Measurements from ENCODE around the gene SHKBP1. TPM values are rescaled to one million over a fixed set of nuclear protein-coding genes. Genes with fewer than 3 reads are reported as not detected.

SHKBP1 gene
- total RNA-seq, 1 experiment from 2014 or later = 92.9 TPM

- H4K5ac ChIP-seq (ENCODE audit: insufficient read length, low read depth, low read length) = no peak overlapping the region
- no peak overlapping the region for H2BK12ac ChIP-seq (ENCODE audit: insufficient read length, low read depth, low read length)
- H3K18ac ChIP-seq (ENCODE audit: insufficient read length, low read depth, low read length) = no peak overlapping the region
- H3K56ac ChIP-seq (ENCODE audit: insufficient read length, low read depth, low read length) = no peak overlapping the region
- H3K23ac ChIP-seq (ENCODE audit: insufficient read length, low read depth, low read length) = no peak overlapping the region
- no peak overlapping the region for H3K4me2 ChIP-seq (ENCODE audit: insufficient read depth, insufficient read length, low read length)
- H2AK5ac ChIP-seq (ENCODE audit: insufficient read length, low read length) = no peak overlapping the region
- WGBS (ENCODE audit: extremely low coverage, insufficient read length, low lambda C conversion rate) = no CpG with 5 or more reads among the region's 14 CpGs
- H3K79me1 ChIP-seq (ENCODE audit: insufficient read depth, low read depth, low read length, poor library complexity, severe bottlenecking) = no peaks in the 10 kb centered on the region
- H2BK5ac ChIP-seq (ENCODE audit: insufficient read length, low read length) = no peak overlapping the region
- no peaks in the 10 kb centered on the region for H3K4me1 ChIP-seq (ENCODE audit: insufficient read depth, low read length)
- no peak overlapping the region for H4K91ac ChIP-seq (ENCODE audit: insufficient read length, low read depth, low read length)
- no peak overlapping the region for H3K9ac ChIP-seq (ENCODE audit: extremely low read depth, insufficient read length, low read length)
- H3K27me3 Mint-ChIP-seq (ENCODE audit: low read depth) = no peaks in the 10 kb centered on the region; the same call in 1 of the 2 replicates
- H3T11ph ChIP-seq (ENCODE audit: low read length) = no peak overlapping the region
- no peak overlapping the region for H2BK15ac ChIP-seq (ENCODE audit: low read depth, low read length)
- H3K9me3 Mint-ChIP-seq = no peaks in the 10 kb centered on the region
- H2BK120ac ChIP-seq (ENCODE audit: low read depth, low read length, poor library complexity, severe bottlenecking) = no peak overlapping the region
- H3K27ac Mint-ChIP-seq = no peak overlapping the region
- H3K27me3 ChIP-seq (ENCODE audit: insufficient read depth, low read length) = no peaks in the 10 kb centered on the region
- H3K4ac ChIP-seq (ENCODE audit: low read depth, low read length) = no peak overlapping the region
- no peak overlapping the region for H2AFZ ChIP-seq (ENCODE audit: low read length)
- H3K36me3 Mint-ChIP-seq (ENCODE audit: insufficient read depth in 1 of 3, low read depth in 3 of 3) = peaks cover 32 to 79% (median 55%) of the 10 kb centered on the region in 3 experiments
- H4K8ac ChIP-seq (replicated peaks; ENCODE audit: insufficient read length, low read depth, low read length) = no peak overlapping the region
- no peak overlapping the region for H2BK20ac ChIP-seq (ENCODE audit: low read depth, low read length, poor library complexity, severe bottlenecking)
- no peak overlapping the region; a peak in 1 of 5 replicates for H3K4me3 Mint-ChIP-seq
- no peaks in the 10 kb centered on the region for H4K20me1 ChIP-seq (ENCODE audit: control insufficient read depth, insufficient read depth, insufficient read length)
- H3K9me3 ChIP-seq (ENCODE audit: control insufficient read depth, low read depth, low read length) = no peaks in the 10 kb centered on the region
- H3K14ac ChIP-seq (ENCODE audit: insufficient read depth, low read length) = no peak overlapping the region
- TF ChIP-seq CTCF (conservative IDR thresholded peaks at IDR 0.05) = no peak
- no peak overlapping the region for H3K27ac ChIP-seq (ENCODE audit: insufficient read length, low read depth, low read length)
- peak; percentile 11 for DNase-seq
- H3K4me1 Mint-ChIP-seq = no peaks in the 10 kb centered on the region
- H3K79me2 ChIP-seq (ENCODE audit: insufficient read depth, low read length) = no peaks in the 10 kb centered on the region
- H3K23me2 ChIP-seq (ENCODE audit: insufficient read length, low read depth, low read length, poor library complexity, severe bottlenecking) = no peaks in the 10 kb centered on the region
These were observed 9.9 kb downstream of the SHKBP1 start for GRCh38 chr19:40586611-40587010.
